Pancreas (tissue), 10 donors: ENCODE results near the gene UROD. TPM values are rescaled to one million over a fixed set of nuclear protein-coding genes. Genes with fewer than 3 reads are reported as not detected.

Experiments
- ATAC-seq, 4 donors: fragments of 200-7000 bp; cut with Tn5 transposase; one replicate each; pipeline versions ENCODE4 v1.8.0 to v1.9.1; 2020; ENCODE audit warnings: mild to moderate bottlenecking in 4 of 4, moderate library complexity in 4 of 4
- DNase-seq, 6 donors: peaks; one replicate each; pipeline ENCODE4 v3.0.0-alpha.2; 2020
- FAIRE-seq: peaks from 2 replicates; lab custom pipeline; 2012; peaks lifted over from hg19 to GRCh38; lab: Jason Lieb, UNC
- H3K27ac ChIP-seq, 4 donors: fragments of 200-600 bp; sonication (generic); 1 replicate in 3 of 4; 2 replicates in 1 of 4; pipeline versions ENCODE4 v1.5.0 to v1.8.0; 2020
- H3K27me3 ChIP-seq, 4 donors: fragments of 200-600 bp; one replicate each; pipeline ENCODE4 v1.8.0; 2021
- H3K36me3 ChIP-seq, 3 donors: fragments of 200-600 bp; sonication (generic) in 1 of 3; one replicate each; pipeline versions ENCODE4 v1.5.0 to v1.8.0; 2020 to 2021
- H3K4me1 ChIP-seq, 3 donors: fragments of 200-600 bp; one replicate each; pipeline ENCODE4 v1.8.0; 2021
- H3K4me3 ChIP-seq, 4 donors: fragments of 200-600 bp; sonication (generic) in 2 of 4; one replicate each; pipeline versions ENCODE4 v1.5.0 to v1.8.0; 2020 to 2021
- H3K9me3 ChIP-seq, 4 donors: fragments of 200-600 bp; one replicate each; pipeline ENCODE4 v1.8.0; 2021
- CTCF ChIP-seq, 4 donors: fragments of 200-600 bp; sonication (generic) in 3 of 4; IDR thresholded peaks; one replicate each; pipeline versions ENCODE4 v1.5.0 to v1.8.0; 2021; ENCODE audit warnings: antibody characterized with exemption in 4 of 4
- WGBS, 2 donors: extraction: QIAGEN DNeasy Blood & Tissue Kit; methylation state at CpG; one replicate each; pipeline ENCODE4 v1.1.7; 2013; 5-methylcytosine and 5-hydroxymethylcytosine counted together
- intact Hi-C, 3 donors: fragments of 100-400 bp; cut with DNase I; formaldehyde crosslinking; loops; one replicate each; pipeline versions ENCODE4 v1.11.1 to v1.14.2; 2022
- polyA plus RNA-seq, 2 donors: library from polyadenylated mRNA; stranded (reverse); fragments of 200-250 nt; gene quantifications; one replicate each; pipeline ENCODE4 v1.2.3, GENCODE V29; 2013
- total RNA-seq, 6 donors: library from RNA; stranded (reverse); fragmentation: NEBNext Ultra II Directional in 4 of 6; extraction: Animal tissue kit (Norgen Biotek cat#: 25700) in 4 of 6; gene quantifications; one replicate each; pipeline versions ENCODE4 v1.2.1 to v1.2.4, GENCODE V29; 2021 to 2023
- donor health status: healthy with polysubstance abuse.
- donor health status: DM: no; HTN: no; CAD: no; lungs with moderate emphysema.
- donor health status: DM: no; HTN: no; CAD: no.
- donor health status: control.
- donor health status: control.
- donor health status: Bipolar disorder and iron deficiency.
- donor health status: DM: yes; HTN: yes; CAD: no.
- donor health status: DM: no; HTN: no; CAD: no.
- donor health status: DM: no; HTN: no; CAD: no.
- donor health status: DM: yes; HTN: yes; CAD: no.

UROD gene
- total and polyA plus RNA-seq, 8 donors: 16.9 to 71.2 (median 27.8) TPM

- peaks cover 3 to 56% (median 52%) of the 10 kb centered on the region in 3 donors for H3K36me3 ChIP-seq
- no peak overlapping the region for H3K4me3 ChIP-seq
- no peak overlapping the region for H3K27ac ChIP-seq
- WGBS, 2 donors: 92% methylated on average over 14 of the region's 14 CpGs
- TF ChIP-seq CTCF (IDR thresholded peaks at IDR 0.05): no peak
- no peaks in the 10 kb centered on the region for H3K27me3 ChIP-seq
- H3K4me1 ChIP-seq: no peaks in the 10 kb centered on the region
- no peak for ATAC-seq
- intact Hi-C loops: loop anchor here in 1 of 3 donors (10.0 kb wide), 1 partner anchor 169 kb away; no protein-coding TSS in a partner anchor
- no peaks in the 10 kb centered on the region for H3K9me3 ChIP-seq
- FAIRE-seq: no peak
- DNase-seq: no peak
Measured at GRCh38 chr1:45003741-45004140, 8.3 kb upstream of the UROD start.

- Histone ChIP-seq H3K27ac (no peak overlapping the region), H3K4me1 (peaks cover 0 to under 1% (median 0%) of the 10 kb centered on the region in 3 donors), H3K36me3 (peaks cover 3 to 62% (median 52%) of the 10 kb centered on the region in 3 donors), H3K9me3 (no peaks in the 10 kb centered on the region), H3K4me3 (no peak overlapping the region), H3K27me3 (no peaks in the 10 kb centered on the region)
- no peak for FAIRE-seq
- 79 to 80% methylated on average over 7 of the region's 7 CpGs for WGBS, 2 donors
- intact Hi-C loops: loop anchor here in 1 of 3 donors (10.0 kb wide), 1 partner anchor 170 kb away; no protein-coding TSS in a partner anchor
- TF ChIP-seq CTCF (IDR thresholded peaks at IDR 0.05): no peak
- no peak for ATAC-seq
- no peak for DNase-seq
Measured at GRCh38 chr1:45004281-45004920, 7.7 kb upstream of the UROD start.

GRCh38 chr1:45005761-45006160 is 6.3 kb upstream of the UROD start:
- DNase-seq (no peak), FAIRE-seq (no peak), ATAC-seq (no peak)
- Histone ChIP-seq H3K36me3 (peaks cover 3 to 62% (median 52%) of the 10 kb centered on the region in 3 donors), H3K4me3 (no peak overlapping the region), H3K27ac (no peak overlapping the region), H3K4me1 (peaks cover 0 to 9% (median 0%) of the 10 kb centered on the region in 3 donors), H3K9me3 (no peaks in the 10 kb centered on the region), H3K27me3 (no peaks in the 10 kb centered on the region)
- TF ChIP-seq CTCF (IDR thresholded peaks at IDR 0.05): no peak
- 89 to 94% methylated on average over 6 of the region's 6 CpGs for WGBS, 2 donors
- intact Hi-C loops: loop anchor here in 1 of 3 donors (10.0 kb wide), 1 partner anchor 171 kb away; no protein-coding TSS in a partner anchor

- Histone ChIP-seq H3K4me3 (no peak overlapping the region), H3K27ac (no peak overlapping the region), H3K36me3 (peaks cover 3 to 62% (median 52%) of the 10 kb centered on the region in 3 donors), H3K27me3 (no peaks in the 10 kb centered on the region), H3K4me1 (peaks cover 0 to 15% (median 6%) of the 10 kb centered on the region in 3 donors), H3K9me3 (no peaks in the 10 kb centered on the region)
- FAIRE-seq (no peak), DNase-seq (no peak), ATAC-seq (no peak)
- intact Hi-C loops: loop anchor here in 1 of 3 donors (10.0 kb wide), 1 partner anchor 173 kb away; no protein-coding TSS in a partner anchor
- no peak for TF ChIP-seq CTCF (IDR thresholded peaks at IDR 0.05)
- 83 to 85% methylated on average over 11 of the region's 11 CpGs for WGBS, 2 donors
Measured at GRCh38 chr1:45007311-45007710, 4.7 kb upstream of the UROD start.

GRCh38 chr1:45008076-45008475 is 4.0 kb upstream of the UROD start:
- DNase-seq (no peak), FAIRE-seq (no peak), ATAC-seq (no peak)
- intact Hi-C loops: loop anchor here in 1 of 3 donors (10.0 kb wide), 1 partner anchor 173 kb away; no protein-coding TSS in a partner anchor
- no peak for TF ChIP-seq CTCF (IDR thresholded peaks at IDR 0.05)
- no peak overlapping the region for H3K27ac ChIP-seq
- no peaks in the 10 kb centered on the region for H3K27me3 ChIP-seq
- WGBS, 2 donors: 86% methylated on average over 3 of the region's 3 CpGs
- peaks cover 3 to 58% (median 45%) of the 10 kb centered on the region in 3 donors for H3K36me3 ChIP-seq
- H3K4me3 ChIP-seq: no peak overlapping the region
- no peaks in the 10 kb centered on the region for H3K9me3 ChIP-seq
- peaks cover 0 to 18% (median 6%) of the 10 kb centered on the region in 3 donors for H3K4me1 ChIP-seq
